Mammary epithelial cell (primary cell): ENCODE measurements around the gene CDK11B.

Experiments used
- CTCF ChIP-seq, 2 donors: IDR thresholded peaks in 1 of 2; conservative IDR thresholded peaks in 1 of 2; 2 replicates each; pipeline ENCODE4 v1.5.1; 2011 to 2012; ENCODE audit warnings: inconsistent platforms in 2 of 2, low read length in 2 of 2, mild to moderate bottlenecking in 2 of 2, control low read depth in 1 of 2, low read depth in 1 of 2; ENCODE audit not compliant: insufficient read depth in 1 of 2; ENCODE audit errors: extremely low read depth in 1 of 2
- EZH2 ChIP-seq: IDR thresholded peaks from 2 replicates; pipeline ENCODE4 v1.6.1; 2012; ENCODE audit warnings: low read length, inconsistent platforms, borderline replicate concordance

- TF ChIP-seq CTCF (conservative IDR thresholded peaks at IDR 0.05 in 1 of 2, IDR thresholded peaks at IDR 0.05 in 1 of 2; ENCODE audit: extremely low read depth in 1 of 2, insufficient read depth in 1 of 2, low read depth in 1 of 2, low read length in 2 of 2), result no peak
- no peak for TF ChIP-seq EZH2
These were observed 57.1 kb downstream of the CDK11B start for GRCh38 chr1:1601564-1602303.
